HepG2 (cell line): ENCODE data around the gene LHB. TPM values are rescaled to one million over a fixed set of nuclear protein-coding genes. Genes with fewer than 3 reads are reported as not detected.
A peak's percentile ranks its signal among the peaks of the same experiment; 100 is the strongest.

Source experiments
- ATAC-seq: fragments of 200-7000 bp; cut with Tn5 transposase; 3 replicates; pipeline ENCODE4 v1.9.1; 2020; ENCODE audit warnings: mild to moderate bottlenecking, moderate library complexity
- BruUV-seq: library from RNA; stranded (reverse); fragments of 400-500 nt; replicated peaks from 2 replicates; lab custom pipeline; 2021; lab: Mats Ljungman, UMichigan
- CTCF ChIA-PET: fragments of 300-600 bp; formaldehyde crosslinking; extraction: SDS; loops from one replicate; lab custom pipeline; 2021; ENCODE audit warnings: low total read pairs, inconsistent platforms, low intra/inter-chr PET ratio; lab: Yijun Ruan, JAX
- POLR2A ChIA-PET: fragments of 350-600 bp; sonication (Branson Sonifier 250); formaldehyde crosslinking; loops from one replicate; lab custom pipeline; 2020; ENCODE audit warnings: antibody characterized with exemption, inconsistent platforms; lab: Yijun Ruan, JAX
- DNase-seq: peaks from one replicate; pipeline ENCODE4 v3.0.0-alpha.2; 2015; ENCODE audit warnings: low spot score
- FAIRE-seq: peaks from 3 replicates; lab custom pipeline; 2011; peaks lifted over from hg19 to GRCh38; lab: Jason Lieb, UNC
- H2AFZ ChIP-seq: one replicate; pipeline ENCODE4 v1.6.1; 2011; ENCODE audit warnings: low read length, inconsistent platforms
- H3K27ac ChIP-seq: fragments of 300-600 bp; 3 replicates; pipeline ENCODE4 v1.8.0; 2011; ENCODE audit warnings: mixed run types, mild to moderate bottlenecking, mixed read lengths, low read length, inconsistent platforms; ENCODE audit not compliant: insufficient read depth; ENCODE audit errors: extremely low read length
- H3K27me3 ChIP-seq, 2 experiments: fragments of 200-600 bp in 1 of 2; 2 replicates in 1 of 2; 3 replicates in 1 of 2; pipeline versions ENCODE4 v1.6.0 to v1.8.0; 2011; ENCODE audit warnings: low read length in 2 of 2, mild to moderate bottlenecking in 2 of 2, moderate library complexity in 2 of 2, inconsistent platforms in 1 of 2; ENCODE audit not compliant: insufficient read depth in 2 of 2, control insufficient read depth in 1 of 2
- H3K36me3 ChIP-seq, 2 experiments: fragments of 200-600 bp in 1 of 2; replicated peaks in 1 of 2; 2 replicates in 1 of 2; 3 replicates in 1 of 2; pipeline versions ENCODE4 v1.5.1 to v1.8.0; 2011; ENCODE audit warnings: low read length in 2 of 2, inconsistent platforms in 1 of 2; ENCODE audit not compliant: insufficient read depth in 2 of 2, control insufficient read depth in 1 of 2
- H3K4me1 ChIP-seq: 2 replicates; pipeline ENCODE4 v1.5.1; 2012; ENCODE audit warnings: low read length, inconsistent platforms; ENCODE audit not compliant: insufficient read depth
- H3K4me2 ChIP-seq: 2 replicates; pipeline ENCODE4 v1.6.0; 2011; ENCODE audit warnings: low read depth, low read length, inconsistent platforms
- H3K4me3 ChIP-seq, 3 experiments: fragments of 200-600 bp in 1 of 3; sonication (generic), shearing (Covaris generic) in 1 of 3; replicated peaks in 1 of 3; 2 replicates each; pipeline ENCODE4 v1.5.1; 2011 to 2016; ENCODE audit warnings: low read length in 3 of 3, inconsistent platforms in 2 of 3, low read depth in 2 of 3, mild to moderate bottlenecking in 2 of 3, control low read depth in 1 of 3, mixed read lengths in 1 of 3; ENCODE audit not compliant: insufficient read depth in 1 of 3
- H3K79me2 ChIP-seq: one replicate; pipeline ENCODE4 v1.6.1; 2011; ENCODE audit warnings: low read length, inconsistent platforms; ENCODE audit not compliant: insufficient read depth
- H3K9ac ChIP-seq: 2 replicates; pipeline ENCODE4 v1.6.0; 2011; ENCODE audit warnings: mild to moderate bottlenecking, low read depth, low read length, inconsistent platforms; ENCODE audit not compliant: insufficient read depth
- H3K9me3 ChIP-seq: 2 replicates; pipeline ENCODE4 v1.5.1; 2012; ENCODE audit warnings: mild to moderate bottlenecking, low read length
- H4K20me1 ChIP-seq: 2 replicates; pipeline ENCODE4 v1.6.0; 2011; ENCODE audit warnings: inconsistent platforms, mild to moderate bottlenecking, low read length, moderate library complexity; ENCODE audit not compliant: insufficient read depth
- CCAR2 ChIP-seq: fragments of 200-400 bp; formaldehyde crosslinking; optimal IDR thresholded peaks from 2 replicates; pipeline ENCODE3; 2018; ENCODE audit warnings: low read depth, mild to moderate bottlenecking, low read length, moderate library complexity
- CENPT ChIP-seq: sonication (generic); formaldehyde crosslinking; IDR thresholded peaks from 2 replicates; pipeline ENCODE4 v1.8.0; 2022; ENCODE audit warnings: low read depth, mild to moderate bottlenecking, moderate library complexity, missing genetic modification reagents
- ELF1 ChIP-seq: sonication (generic); formaldehyde crosslinking; IDR thresholded peaks from 2 replicates; pipeline ENCODE4 v1.4.0; 2020; ENCODE audit warnings: missing genetic modification reagents
- ZBED4 ChIP-seq: sonication (generic); formaldehyde crosslinking; IDR thresholded peaks from 2 replicates; pipeline ENCODE4 v1.4.0; 2020; ENCODE audit warnings: missing genetic modification reagents, borderline replicate concordance
- ZGPAT ChIP-seq: IDR thresholded peaks from 2 replicates; pipeline ENCODE4 v1.6.1; 2016; ENCODE audit warnings: mild to moderate bottlenecking
- ZNF276 ChIP-seq: sonication (generic); formaldehyde crosslinking; IDR thresholded peaks from 2 replicates; pipeline ENCODE4 v1.4.0; 2020; ENCODE audit warnings: mild to moderate bottlenecking, low read depth, missing genetic modification reagents
- ZNF296 ChIP-seq: sonication (generic); formaldehyde crosslinking; conservative IDR thresholded peaks from 2 replicates; pipeline ENCODE4 v1.5.0; 2020; ENCODE audit warnings: mild to moderate bottlenecking, missing genetic modification reagents
- ZNF557 ChIP-seq: sonication (generic); formaldehyde crosslinking; IDR thresholded peaks from 2 replicates; pipeline ENCODE4 v1.4.0; 2020; ENCODE audit warnings: missing genetic modification reagents
- ZNF574 ChIP-seq: sonication (generic); formaldehyde crosslinking; IDR thresholded peaks from 2 replicates; pipeline ENCODE4 v1.4.0; 2020; ENCODE audit warnings: missing genetic modification reagents
- ZNF614 ChIP-seq: IDR thresholded peaks from 2 replicates; pipeline ENCODE4 v1.6.1; 2018; ENCODE audit warnings: missing biosample characterization, missing genetic modification reagents, inconsistent platforms, borderline replicate concordance
- ZNF770 ChIP-seq: sonication (generic); formaldehyde crosslinking; IDR thresholded peaks from 2 replicates; pipeline ENCODE4 v1.5.0; 2020; ENCODE audit warnings: mild to moderate bottlenecking, missing genetic modification reagents
- ZNF775 ChIP-seq: sonication (generic); formaldehyde crosslinking; IDR thresholded peaks from 2 replicates; pipeline ENCODE4 v1.4.0; 2020; ENCODE audit warnings: missing genetic modification reagents, mild to moderate bottlenecking, moderate library complexity, borderline replicate concordance
- WGBS: methylation state at CpG from one replicate; pipeline ENCODE4 v1.1.6; 2017; ENCODE audit warnings: low lambda C conversion rate; 5-methylcytosine and 5-hydroxymethylcytosine counted together
- in situ Hi-C: cut with HindIII; loops from 2 replicates; pipeline ENCODE4 v1.10.0; 2017; ENCODE audit warnings: low pct_unique_long_range_greater_than_20kb; ENCODE audit not compliant: extremely low pct_ligation_motif_present
- intact Hi-C: fragments of 100-400 bp; cut with micrococcal nuclease; formaldehyde crosslinking; loops from one replicate; pipeline ENCODE4 v1.10.0; 2022; ENCODE audit not compliant: unreplicated experiment
- polyA plus RNA-seq, 8 experiments: library from polyadenylated mRNA; depleted of rRNA in 3 of 8; stranded (reverse) in 7 of 8; unstranded in 1 of 8; fragments of >200 nt; fragmentation: Illumina TruSeq in 4 of 8; extraction: Trizol in 4 of 8; gene quantifications; 2 replicates each; pipeline versions ENCODE4 v1.2.1 to v1.2.3, GENCODE V29; 2011 to 2016; ENCODE audit warnings: low read depth in 4 of 8, missing spikeins in 1 of 8, mixed read lengths in 1 of 8; ENCODE audit not compliant: insufficient read depth in 1 of 8
- total RNA-seq, 5 experiments: library from RNA; depleted of rRNA; stranded (reverse); fragments of >200 nt; fragmentation: Illumina TruSeq; extraction: Trizol; gene quantifications; 2 replicates each; pipeline ENCODE4 v1.2.3, GENCODE V29; 2016; ENCODE audit warnings: low read depth in 1 of 5

LHB gene
- total and polyA plus RNA-seq, 2 of the 13 experiments (the other 11 are each of a cell fraction or from before 2014, with no cell fraction given): not detected

GRCh38 chr19:48994035-48994386 lies 22.9 kb downstream of the LHB start:
- Histone ChIP-seq H3K9ac (peak overlapping the region; percentile 81), H3K4me1 (peaks cover 41% of the 10 kb centered on the region), H3K36me3 (peaks cover 3 to 8% of the 10 kb centered on the region in 2 experiments; a peak in 3 of 5 replicates), H3K9me3 (no peaks in the 10 kb centered on the region), H3K4me2 (peak overlapping the region; percentile 92), H4K20me1 (no peaks in the 10 kb centered on the region), H3K79me2 (peaks cover 59% of the 10 kb centered on the region), H2AFZ (no peak overlapping the region), H3K27ac (peak overlapping the region; percentile 80), H3K4me3 (peak overlapping the region; percentile 90 to 98 (median 98)), H3K27me3 (no peaks in the 10 kb centered on the region; a peak in 1 of 5 replicates)
- DNase-seq (no peak), FAIRE-seq (no peak), ATAC-seq (no peak)
- CTCF ChIA-PET: no interaction called here
- BruUV-seq: TSS peak; percentile 81
- intact Hi-C loops: no loop called here
- POLR2A ChIA-PET: interaction anchor here (0.5 to 3.7 kb wide), 29 partner anchors 9 to 682 kb away, joined by 3 to 57 read pairs (median 6); partner anchors contain the start of genes ALDH16A1, BAX, FTL and NUCB1
- in situ Hi-C loops: no loop called here
- 0% methylated on average over 7 of the region's 13 CpGs for WGBS
- no peak for TF ChIP-seq ZNF574 (CRISPR knock-in tag)
- TF ChIP-seq ZNF775 (CRISPR knock-in tag): no peak
- TF ChIP-seq ZNF770: no peak
- no peak for TF ChIP-seq ZNF614 (CRISPR knock-in tag)
- TF ChIP-seq ZNF296 (CRISPR knock-in tag): no peak
- TF ChIP-seq ZNF557: no peak
- no peak for TF ChIP-seq ELF1 (CRISPR knock-in tag)
- TF ChIP-seq ZBED4 (CRISPR knock-in tag): 0 out of 2 replicates have a peak, but pooled peaks have one; percentile 32
- TF ChIP-seq CENPT: no peak
- TF ChIP-seq CCAR2: no peak
- no peak for TF ChIP-seq ZNF276
- no peak for TF ChIP-seq ZGPAT (CRISPR knock-in tag)
